ENCODE measurements around the gene EYA2. TPM values are rescaled to one million over a fixed set of nuclear protein-coding genes. Genes with fewer than 3 reads are reported as not detected.

EYA2 gene
- total and polyA plus RNA-seq, 4 donors = 1.2 to 10.9 (median 6.7) TPM

- Histone ChIP-seq H3K4me1 (ENCODE audit: control insufficient read depth in 1 of 2, insufficient read depth in 2 of 2, low read length in 2 of 2) (peaks cover 0 to 2% of the 10 kb centered on the region in 2 donors), H3K36me3 (ENCODE audit: control insufficient read depth in 1 of 2, insufficient read depth in 2 of 2, low read length in 1 of 2) (no peaks in the 10 kb centered on the region), H3K4me3 (ENCODE audit: low read length in 2 of 2) (no peak overlapping the region), H3K27me3 (ENCODE audit: control insufficient read depth in 1 of 2, insufficient read depth in 2 of 2, low read length in 1 of 2) (no peaks in the 10 kb centered on the region), H3K27ac (ENCODE audit: low read depth in 1 of 2, low read length in 2 of 2) (no peak overlapping the region), H3K9me3 (ENCODE audit: control insufficient read depth, low read length) (no peaks in the 10 kb centered on the region)
- DNase-seq (no peak), ATAC-seq (ENCODE audit: low FRiP score) (no peak)
- WGBS, 2 donors = 31 to 33% methylated on average over 6 of the region's 6 CpGs
- intact Hi-C loops (cut with DNase I) = no loop called here
These were observed 233.4 kb downstream of the EYA2 start for GRCh38 chr20:47127999-47128398.

- intact Hi-C loops (cut with DNase I) = no loop called here
- H3K4me3 ChIP-seq (ENCODE audit: low read length in 2 of 2) = no peak overlapping the region
- H3K27ac ChIP-seq (ENCODE audit: low read depth in 1 of 2, low read length in 2 of 2) = no peak overlapping the region
- ATAC-seq (ENCODE audit: low FRiP score) (no peak), DNase-seq (no peak)
- H3K27me3 ChIP-seq (ENCODE audit: control insufficient read depth in 1 of 2, insufficient read depth in 2 of 2, low read length in 1 of 2) = no peaks in the 10 kb centered on the region
- H3K9me3 ChIP-seq (ENCODE audit: control insufficient read depth, low read length) = no peaks in the 10 kb centered on the region
- H3K4me1 ChIP-seq (ENCODE audit: control insufficient read depth in 1 of 2, insufficient read depth in 2 of 2, low read length in 2 of 2) = peaks cover 0 to 2% of the 10 kb centered on the region in 2 donors
- whole genome bisulfite sequencing, 2 donors = 79 to 96% methylated on average over 1 of the region's 1 CpG
- no peaks in the 10 kb centered on the region for H3K36me3 ChIP-seq (ENCODE audit: control insufficient read depth in 1 of 2, insufficient read depth in 2 of 2, low read length in 1 of 2)
These were observed 234.7 kb downstream of the EYA2 start for GRCh38 chr20:47129306-47129705.

GRCh38 chr20:47133809-47134456 is 239.3 kb downstream of the EYA2 start:
- Histone ChIP-seq H3K36me3 (ENCODE audit: control insufficient read depth in 1 of 2, insufficient read depth in 2 of 2, low read length in 1 of 2) (no peaks in the 10 kb centered on the region), H3K4me1 (ENCODE audit: control insufficient read depth in 1 of 2, insufficient read depth in 2 of 2, low read length in 2 of 2) (no peaks in the 10 kb centered on the region), H3K9me3 (ENCODE audit: control insufficient read depth, low read length) (no peaks in the 10 kb centered on the region), H3K4me3 (ENCODE audit: low read length in 2 of 2) (no peak overlapping the region), H3K27me3 (ENCODE audit: control insufficient read depth in 1 of 2, insufficient read depth in 2 of 2, low read length in 1 of 2) (no peaks in the 10 kb centered on the region), H3K27ac (ENCODE audit: low read depth in 1 of 2, low read length in 2 of 2) (no peak overlapping the region)
- intact Hi-C loops (cut with DNase I) = no loop called here
- DNase-seq = no peak
- no peak for ATAC-seq (ENCODE audit: low FRiP score)
- WGBS, 2 donors = 81 to 86% methylated on average over 3 of the region's 3 CpGs

GRCh38 chr20:47136782-47137181 is 242.1 kb downstream of the EYA2 start:
- Histone ChIP-seq H3K9me3 (ENCODE audit: control insufficient read depth, low read length) (no peaks in the 10 kb centered on the region), H3K36me3 (ENCODE audit: control insufficient read depth in 1 of 2, insufficient read depth in 2 of 2, low read length in 1 of 2) (no peaks in the 10 kb centered on the region), H3K27me3 (ENCODE audit: control insufficient read depth in 1 of 2, insufficient read depth in 2 of 2, low read length in 1 of 2) (no peaks in the 10 kb centered on the region), H3K4me3 (ENCODE audit: low read length in 2 of 2) (no peak overlapping the region), H3K4me1 (ENCODE audit: control insufficient read depth in 1 of 2, insufficient read depth in 2 of 2, low read length in 2 of 2) (no peaks in the 10 kb centered on the region), H3K27ac (ENCODE audit: low read depth in 1 of 2, low read length in 2 of 2) (no peak overlapping the region)
- DNase-seq = no peak
- WGBS, 2 donors = 77 to 81% methylated on average over 6 of the region's 6 CpGs
- intact Hi-C loops (cut with DNase I) = no loop called here
- no peak for ATAC-seq (ENCODE audit: low FRiP score)

GRCh38 chr20:47137231-47137870 is 242.7 kb downstream of the EYA2 start:
- no peaks in the 10 kb centered on the region for H3K9me3 ChIP-seq (ENCODE audit: control insufficient read depth, low read length)
- WGBS, 2 donors = 69 to 72% methylated on average over 4 of the region's 4 CpGs
- no peaks in the 10 kb centered on the region for H3K4me1 ChIP-seq (ENCODE audit: control insufficient read depth in 1 of 2, insufficient read depth in 2 of 2, low read length in 2 of 2)
- intact Hi-C loops (cut with DNase I) = no loop called here
- no peak overlapping the region for H3K4me3 ChIP-seq (ENCODE audit: low read length in 2 of 2)
- ATAC-seq (ENCODE audit: low FRiP score) = no peak
- H3K27me3 ChIP-seq (ENCODE audit: control insufficient read depth in 1 of 2, insufficient read depth in 2 of 2, low read length in 1 of 2) = no peaks in the 10 kb centered on the region
- DNase-seq = no peak
- no peak overlapping the region for H3K27ac ChIP-seq (ENCODE audit: low read depth in 1 of 2, low read length in 2 of 2)
- H3K36me3 ChIP-seq (ENCODE audit: control insufficient read depth in 1 of 2, insufficient read depth in 2 of 2, low read length in 1 of 2) = no peaks in the 10 kb centered on the region

- no peak for ATAC-seq (ENCODE audit: low FRiP score)
- no peak overlapping the region for H3K4me3 ChIP-seq (ENCODE audit: low read length in 2 of 2)
- H3K9me3 ChIP-seq (ENCODE audit: control insufficient read depth, low read length) = no peaks in the 10 kb centered on the region
- no peaks in the 10 kb centered on the region for H3K27me3 ChIP-seq (ENCODE audit: control insufficient read depth in 1 of 2, insufficient read depth in 2 of 2, low read length in 1 of 2)
- no peaks in the 10 kb centered on the region for H3K4me1 ChIP-seq (ENCODE audit: control insufficient read depth in 1 of 2, insufficient read depth in 2 of 2, low read length in 2 of 2)
- intact Hi-C loops (cut with DNase I) = no loop called here
- H3K27ac ChIP-seq (ENCODE audit: low read depth in 1 of 2, low read length in 2 of 2) = no peak overlapping the region
- H3K36me3 ChIP-seq (ENCODE audit: control insufficient read depth in 1 of 2, insufficient read depth in 2 of 2, low read length in 1 of 2) = no peaks in the 10 kb centered on the region
- 64 to 76% methylated on average over 5 of the region's 5 CpGs for WGBS, 2 donors
- no peak for DNase-seq
These were observed 245.4 kb downstream of the EYA2 start for GRCh38 chr20:47139934-47140535.

- Histone ChIP-seq H3K9me3 (ENCODE audit: control insufficient read depth, low read length) (no peaks in the 10 kb centered on the region), H3K4me1 (ENCODE audit: control insufficient read depth in 1 of 2, insufficient read depth in 2 of 2, low read length in 2 of 2) (no peaks in the 10 kb centered on the region), H3K36me3 (ENCODE audit: control insufficient read depth in 1 of 2, insufficient read depth in 2 of 2, low read length in 1 of 2) (no peaks in the 10 kb centered on the region), H3K27me3 (ENCODE audit: control insufficient read depth in 1 of 2, insufficient read depth in 2 of 2, low read length in 1 of 2) (no peaks in the 10 kb centered on the region), H3K27ac (ENCODE audit: low read depth in 1 of 2, low read length in 2 of 2) (no peak overlapping the region), H3K4me3 (ENCODE audit: low read length in 2 of 2) (no peak overlapping the region)
- intact Hi-C loops (cut with DNase I) = no loop called here
- no peak for DNase-seq
- no peak for ATAC-seq (ENCODE audit: low FRiP score)
- WGBS, 2 donors = 96 to 97% methylated on average over 2 of the region's 2 CpGs
These were observed 246.8 kb downstream of the EYA2 start for GRCh38 chr20:47141350-47141921.

- Histone ChIP-seq H3K36me3 (ENCODE audit: control insufficient read depth in 1 of 2, insufficient read depth in 2 of 2, low read length in 1 of 2) (no peaks in the 10 kb centered on the region), H3K9me3 (ENCODE audit: control insufficient read depth, low read length) (no peaks in the 10 kb centered on the region), H3K27me3 (ENCODE audit: control insufficient read depth in 1 of 2, insufficient read depth in 2 of 2, low read length in 1 of 2) (no peaks in the 10 kb centered on the region), H3K4me3 (ENCODE audit: low read length in 2 of 2) (no peak overlapping the region), H3K4me1 (ENCODE audit: control insufficient read depth in 1 of 2, insufficient read depth in 2 of 2, low read length in 2 of 2) (no peaks in the 10 kb centered on the region), H3K27ac (ENCODE audit: low read depth in 1 of 2, low read length in 2 of 2) (no peak overlapping the region)
- ATAC-seq (ENCODE audit: low FRiP score) = no peak
- intact Hi-C loops (cut with DNase I) = no loop called here
- no peak for DNase-seq
- WGBS, 2 donors = 63% methylated on average over 5 of the region's 5 CpGs
These were observed 247.5 kb downstream of the EYA2 start for GRCh38 chr20:47141941-47142773.

All from aorta (tissue), 5 donors.